ENCODE results near the gene TMOD2. TPM values are rescaled to one million over a fixed set of nuclear protein-coding genes. Genes with fewer than 3 reads are reported as not detected.

The TMOD2 gene
- polyA plus RNA-seq, 1 donor (not counting 4 experiments of a cell fraction or from before 2014, with no cell fraction given), result 5.2 TPM

DNA sequence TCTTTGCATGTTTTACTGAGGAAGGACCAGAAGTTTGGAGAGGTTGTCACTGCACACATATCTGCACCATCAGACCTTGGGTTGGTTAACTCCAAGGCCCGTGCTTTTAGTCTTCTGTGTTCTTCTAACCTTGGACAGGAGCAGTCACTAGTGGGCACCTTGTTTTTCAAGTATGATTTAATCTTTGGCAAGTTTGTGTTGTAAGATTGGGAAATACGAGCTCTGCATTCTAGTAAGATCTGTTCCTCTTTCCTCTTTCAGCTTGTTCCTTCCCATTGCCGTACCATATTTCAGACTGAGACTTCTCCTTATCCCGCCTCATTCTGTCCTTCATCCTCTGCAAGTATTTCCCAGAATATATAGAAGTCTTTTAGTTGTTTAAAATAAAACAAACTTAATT lies 5.1 kb downstream of the TMOD2 start:
- H3K27me3 ChIP-seq (ENCODE audit: control insufficient read depth, extremely low read depth, insufficient read depth, low read length), result no peaks in the 10 kb centered on the region
- no peaks in the 10 kb centered on the region for H4K20me1 ChIP-seq (ENCODE audit: control insufficient read depth, extremely low read depth, insufficient read depth, low read length)
- H3K36me3 ChIP-seq (ENCODE audit: control insufficient read depth in 2 of 2, extremely low read depth in 1 of 2, insufficient read depth in 2 of 2, low read length in 2 of 2), result no peaks in the 10 kb centered on the region
- H3K4me2 ChIP-seq (ENCODE audit: control insufficient read depth, extremely low read depth, insufficient read depth, low read depth, low read length), result no peak overlapping the region
- DNase-seq (ENCODE audit: low read depth, low spot score) (no peak), FAIRE-seq (no peak)
- H3K4me3 ChIP-seq (ENCODE audit: control insufficient read depth in 2 of 3, extremely low read depth in 1 of 3, insufficient read depth in 2 of 3, low read depth in 1 of 3, low read length in 3 of 3), result no peak overlapping the region
- no peaks in the 10 kb centered on the region for H3K9me3 ChIP-seq (ENCODE audit: control insufficient read depth, low read depth, low read length)
- peaks cover 4% of the 10 kb centered on the region for H3K4me1 ChIP-seq (ENCODE audit: control insufficient read depth, extremely low read depth, insufficient read depth, low read length)
- H3K27ac ChIP-seq (ENCODE audit: control insufficient read depth, insufficient read depth, low read length), result no peak overlapping the region
- TF ChIP-seq, protein P1, sequence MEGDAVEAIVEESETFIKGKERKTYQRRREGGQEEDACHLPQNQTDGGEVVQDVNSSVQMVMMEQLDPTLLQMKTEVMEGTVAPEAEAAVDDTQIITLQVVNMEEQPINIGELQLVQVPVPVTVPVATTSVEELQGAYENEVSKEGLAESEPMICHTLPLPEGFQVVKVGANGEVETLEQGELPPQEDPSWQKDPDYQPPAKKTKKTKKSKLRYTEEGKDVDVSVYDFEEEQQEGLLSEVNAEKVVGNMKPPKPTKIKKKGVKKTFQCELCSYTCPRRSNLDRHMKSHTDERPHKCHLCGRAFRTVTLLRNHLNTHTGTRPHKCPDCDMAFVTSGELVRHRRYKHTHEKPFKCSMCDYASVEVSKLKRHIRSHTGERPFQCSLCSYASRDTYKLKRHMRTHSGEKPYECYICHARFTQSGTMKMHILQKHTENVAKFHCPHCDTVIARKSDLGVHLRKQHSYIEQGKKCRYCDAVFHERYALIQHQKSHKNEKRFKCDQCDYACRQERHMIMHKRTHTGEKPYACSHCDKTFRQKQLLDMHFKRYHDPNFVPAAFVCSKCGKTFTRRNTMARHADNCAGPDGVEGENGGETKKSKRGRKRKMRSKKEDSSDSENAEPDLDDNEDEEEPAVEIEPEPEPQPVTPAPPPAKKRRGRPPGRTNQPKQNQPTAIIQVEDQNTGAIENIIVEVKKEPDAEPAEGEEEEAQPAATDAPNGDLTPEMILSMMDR (optimal IDR thresholded peaks at IDR 0.05 in 1 of 3, IDR thresholded peaks at IDR 0.05 in 1 of 3, conservative IDR thresholded peaks at IDR 0.05 in 1 of 3; ENCODE audit: extremely low read depth in 1 of 3, insufficient read depth in 2 of 3, low read length in 3 of 3), result no peak
- TF ChIP-seq EZH2 (IDR thresholded peaks at IDR 0.05; ENCODE audit: low read length), result no peak
- no peak overlapping the region for H3K9ac ChIP-seq (ENCODE audit: control insufficient read depth, extremely low read depth, insufficient read depth, low read length)
- no peaks in the 10 kb centered on the region for H3K79me2 ChIP-seq (ENCODE audit: control insufficient read depth, insufficient read depth, low read length)
- no peak overlapping the region for H2AFZ ChIP-seq (ENCODE audit: control insufficient read depth, low read length)
- H3K9me1 ChIP-seq (ENCODE audit: control insufficient read depth, extremely low read depth, insufficient read depth, low read length), result no peaks in the 10 kb centered on the region
- dilution Hi-C loops (cut with MboI; ENCODE audit: extremely low pct_ligation_motif_present, low sequenced_read_pairs), result no loop called here

DNA sequence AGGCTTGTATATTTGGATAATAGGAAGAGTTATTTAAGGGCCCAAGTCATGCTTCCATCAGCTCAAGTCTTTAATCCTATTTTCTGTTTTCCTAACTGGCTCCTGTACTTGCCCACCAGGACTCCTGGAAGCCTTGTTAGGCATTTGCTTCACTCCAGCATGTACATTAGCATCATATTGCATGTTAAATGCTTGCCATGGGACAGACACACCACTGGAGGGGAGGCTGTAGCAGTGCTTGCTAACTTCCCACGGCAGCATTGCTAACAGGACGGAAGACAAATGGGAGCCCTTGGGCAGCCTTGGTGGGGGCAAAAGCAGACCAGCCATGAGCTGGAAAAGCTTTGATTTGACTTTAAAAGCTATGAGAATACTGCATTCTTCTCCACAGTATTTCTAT lies 6.1 kb downstream of the TMOD2 start:
- H3K79me2 ChIP-seq (ENCODE audit: control insufficient read depth, insufficient read depth, low read length), result no peaks in the 10 kb centered on the region
- H3K27me3 ChIP-seq (ENCODE audit: control insufficient read depth, extremely low read depth, insufficient read depth, low read length), result no peaks in the 10 kb centered on the region
- FAIRE-seq (no peak), DNase-seq (ENCODE audit: low read depth, low spot score) (no peak)
- dilution Hi-C loops (cut with MboI; ENCODE audit: extremely low pct_ligation_motif_present, low sequenced_read_pairs), result no loop called here
- H3K4me1 ChIP-seq (ENCODE audit: control insufficient read depth, extremely low read depth, insufficient read depth, low read length), result peaks cover 2% of the 10 kb centered on the region
- no peak overlapping the region for H3K4me3 ChIP-seq (ENCODE audit: control insufficient read depth in 2 of 3, extremely low read depth in 1 of 3, insufficient read depth in 2 of 3, low read depth in 1 of 3, low read length in 3 of 3)
- no peaks in the 10 kb centered on the region for H3K9me1 ChIP-seq (ENCODE audit: control insufficient read depth, extremely low read depth, insufficient read depth, low read length)
- TF ChIP-seq EZH2 (IDR thresholded peaks at IDR 0.05; ENCODE audit: low read length), result no peak
- TF ChIP-seq, protein P1 (optimal IDR thresholded peaks at IDR 0.05 in 1 of 3, IDR thresholded peaks at IDR 0.05 in 1 of 3, conservative IDR thresholded peaks at IDR 0.05 in 1 of 3; ENCODE audit: extremely low read depth in 1 of 3, insufficient read depth in 2 of 3, low read length in 3 of 3), result no peak
- no peak overlapping the region for H3K27ac ChIP-seq (ENCODE audit: control insufficient read depth, insufficient read depth, low read length)
- H4K20me1 ChIP-seq (ENCODE audit: control insufficient read depth, extremely low read depth, insufficient read depth, low read length), result no peaks in the 10 kb centered on the region
- H3K9me3 ChIP-seq (ENCODE audit: control insufficient read depth, low read depth, low read length), result no peaks in the 10 kb centered on the region
- no peaks in the 10 kb centered on the region for H3K36me3 ChIP-seq (ENCODE audit: control insufficient read depth in 2 of 2, extremely low read depth in 1 of 2, insufficient read depth in 2 of 2, low read length in 2 of 2)
- H3K4me2 ChIP-seq (ENCODE audit: control insufficient read depth, extremely low read depth, insufficient read depth, low read depth, low read length), result no peak overlapping the region
- H3K9ac ChIP-seq (ENCODE audit: control insufficient read depth, extremely low read depth, insufficient read depth, low read length), result no peak overlapping the region
- no peak overlapping the region for H2AFZ ChIP-seq (ENCODE audit: control insufficient read depth, low read length)
